Uterus (tissue), 4 donors: ENCODE results near the gene CASQ1. TPM values are rescaled to one million over a fixed set of nuclear protein-coding genes. Genes with fewer than 3 reads are reported as not detected.

ENCODE experiments used
- DNase-seq, 2 donors: peaks; one replicate each; pipeline ENCODE4 v3.0.0-alpha.2; 2019 to 2020
- H3K27ac ChIP-seq, 2 donors: fragments of 200-600 bp; sonication (generic); 1 replicate in 1 of 2; 2 replicates in 1 of 2; pipeline ENCODE4 v1.5.1; 2016 to 2018
- H3K27me3 ChIP-seq, 2 donors: fragments of 200-600 bp; sonication (generic); one replicate each; pipeline ENCODE4 v1.5.1; 2018 to 2019; ENCODE audit warnings: control low read depth in 1 of 2
- H3K36me3 ChIP-seq, 2 donors: fragments of 200-600 bp; sonication (generic); one replicate each; pipeline ENCODE4 v1.5.1; 2019; ENCODE audit warnings: control low read depth in 1 of 2
- H3K4me1 ChIP-seq, 2 donors: fragments of 200-600 bp; sonication (generic); one replicate each; pipeline ENCODE4 v1.5.1; 2018 to 2019; ENCODE audit warnings: control low read depth in 1 of 2
- H3K4me3 ChIP-seq, 2 donors: fragments of 200-600 bp; sonication (generic); 1 replicate in 1 of 2; 2 replicates in 1 of 2; pipeline ENCODE4 v1.5.1; 2018 to 2019; ENCODE audit warnings: mild to moderate bottlenecking in 1 of 2
- H3K9me3 ChIP-seq, 2 donors: fragments of 200-600 bp; sonication (generic); one replicate each; pipeline ENCODE4 v1.5.1; 2019; ENCODE audit warnings: control low read depth in 1 of 2
- POLR2A ChIP-seq, 2 donors: fragments of 450-650 bp; IDR thresholded peaks; one replicate each; pipeline ENCODE4 v1.6.1; 2016; ENCODE audit warnings: antibody characterized with exemption in 2 of 2, mild to moderate bottlenecking in 1 of 2, moderate library complexity in 1 of 2
- intact Hi-C: fragments of 100-400 bp; cut with DNase I; formaldehyde crosslinking; loops from one replicate; pipeline ENCODE4 v1.15.1; 2023; ENCODE audit warnings: low total_unique reads
- total RNA-seq, 4 donors: library from RNA; depleted of rRNA in 3 of 4; stranded (reverse); fragments of >200 nt in 3 of 4; gene quantifications; one replicate each; pipeline versions ENCODE4 v1.1.0 to v1.2.4, GENCODE V29; 2014 to 2023
- TF ChIP-seq, protein P1 (sequence below), 4 experiments: fragments of 200-600 bp in 2 of 4; fragments of 450-650 bp in 2 of 4; sonication (generic) in 2 of 4; IDR thresholded peaks; one replicate each; pipeline ENCODE4 v1.5.1; 2016 to 2019; ENCODE audit warnings: antibody characterized with exemption in 4 of 4, mild to moderate bottlenecking in 2 of 4, moderate library complexity in 1 of 4
- donor health status: DM: yes; HTN: yes; CAD: no.

The CASQ1 gene
- total RNA-seq, 4 donors from 2014 or later, result 0.26 to 0.48 (median 0.34) TPM; not detected in 1

DNA sequence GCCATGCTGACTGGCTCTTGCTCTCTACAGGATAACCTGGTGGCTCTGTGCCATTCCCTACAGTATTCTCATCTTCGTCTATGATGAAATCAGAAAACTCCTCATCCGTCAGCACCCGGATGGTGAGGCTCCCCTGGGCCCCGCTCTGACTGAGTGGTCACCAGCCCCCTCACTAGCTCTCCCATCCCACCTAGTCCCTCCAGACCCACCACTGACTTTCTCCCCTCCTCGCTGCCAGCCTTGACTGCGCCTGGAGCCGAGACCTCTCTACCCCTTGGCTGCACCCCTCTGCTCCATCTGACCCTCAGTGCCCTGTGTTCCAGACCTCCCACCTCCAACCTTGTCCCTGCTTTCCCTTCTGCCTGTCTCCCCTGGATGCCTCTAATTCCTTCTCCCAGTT is 4.1 kb upstream of the CASQ1 start:
- no peaks in the 10 kb centered on the region for H3K36me3 ChIP-seq
- intact Hi-C loops, result no loop called here
- H3K4me3 ChIP-seq, result no peak overlapping the region
- TF ChIP-seq, protein P1, sequence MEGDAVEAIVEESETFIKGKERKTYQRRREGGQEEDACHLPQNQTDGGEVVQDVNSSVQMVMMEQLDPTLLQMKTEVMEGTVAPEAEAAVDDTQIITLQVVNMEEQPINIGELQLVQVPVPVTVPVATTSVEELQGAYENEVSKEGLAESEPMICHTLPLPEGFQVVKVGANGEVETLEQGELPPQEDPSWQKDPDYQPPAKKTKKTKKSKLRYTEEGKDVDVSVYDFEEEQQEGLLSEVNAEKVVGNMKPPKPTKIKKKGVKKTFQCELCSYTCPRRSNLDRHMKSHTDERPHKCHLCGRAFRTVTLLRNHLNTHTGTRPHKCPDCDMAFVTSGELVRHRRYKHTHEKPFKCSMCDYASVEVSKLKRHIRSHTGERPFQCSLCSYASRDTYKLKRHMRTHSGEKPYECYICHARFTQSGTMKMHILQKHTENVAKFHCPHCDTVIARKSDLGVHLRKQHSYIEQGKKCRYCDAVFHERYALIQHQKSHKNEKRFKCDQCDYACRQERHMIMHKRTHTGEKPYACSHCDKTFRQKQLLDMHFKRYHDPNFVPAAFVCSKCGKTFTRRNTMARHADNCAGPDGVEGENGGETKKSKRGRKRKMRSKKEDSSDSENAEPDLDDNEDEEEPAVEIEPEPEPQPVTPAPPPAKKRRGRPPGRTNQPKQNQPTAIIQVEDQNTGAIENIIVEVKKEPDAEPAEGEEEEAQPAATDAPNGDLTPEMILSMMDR (IDR thresholded peaks at IDR 0.05), result no peak
- no peak for TF ChIP-seq POLR2A (IDR thresholded peaks at IDR 0.05)
- H3K27ac ChIP-seq, result no peak overlapping the region
- no peaks in the 10 kb centered on the region for H3K4me1 ChIP-seq
- no peaks in the 10 kb centered on the region for H3K27me3 ChIP-seq
- DNase-seq, result no peak
- no peaks in the 10 kb centered on the region for H3K9me3 ChIP-seq

DNA sequence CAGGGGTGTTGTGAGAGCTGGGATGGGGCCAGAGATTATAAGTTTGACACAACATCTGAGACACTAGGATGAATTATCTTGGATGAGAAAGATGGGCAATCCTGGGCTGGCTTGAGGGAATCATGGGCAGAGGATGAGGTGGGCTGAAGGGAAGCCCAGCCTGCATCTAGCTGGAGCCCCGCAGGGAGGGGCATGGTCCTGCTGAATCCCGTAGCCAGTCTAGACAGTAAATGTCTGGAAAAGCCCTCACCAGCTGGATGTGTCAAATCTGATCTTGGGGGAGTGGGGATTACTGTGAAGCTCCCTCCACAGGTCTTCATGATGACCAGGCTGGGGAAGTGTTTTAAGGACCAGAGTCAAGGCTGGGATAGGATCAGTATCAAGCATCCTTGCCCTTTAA is 3.6 kb upstream of the CASQ1 start:
- DNase-seq, result no peak
- no peak for TF ChIP-seq POLR2A (IDR thresholded peaks at IDR 0.05)
- TF ChIP-seq, protein P1 (IDR thresholded peaks at IDR 0.05), result no peak
- Histone ChIP-seq H3K27ac (no peak overlapping the region), H3K9me3 (no peaks in the 10 kb centered on the region), H3K4me1 (no peaks in the 10 kb centered on the region), H3K27me3 (no peaks in the 10 kb centered on the region), H3K4me3 (no peak overlapping the region), H3K36me3 (no peaks in the 10 kb centered on the region)
- intact Hi-C loops, result no loop called here

GRCh38 chr1:160187407-160187806 is 3.0 kb upstream of the CASQ1 start:
- no peak overlapping the region for H3K4me3 ChIP-seq
- TF ChIP-seq POLR2A (IDR thresholded peaks at IDR 0.05), result no peak
- TF ChIP-seq, protein P1 (IDR thresholded peaks at IDR 0.05), result no peak
- DNase-seq, result no peak
- no peaks in the 10 kb centered on the region for H3K27me3 ChIP-seq
- no peaks in the 10 kb centered on the region for H3K4me1 ChIP-seq
- intact Hi-C loops, result no loop called here
- no peaks in the 10 kb centered on the region for H3K9me3 ChIP-seq
- H3K36me3 ChIP-seq, result no peaks in the 10 kb centered on the region
- no peak overlapping the region for H3K27ac ChIP-seq

DNA sequence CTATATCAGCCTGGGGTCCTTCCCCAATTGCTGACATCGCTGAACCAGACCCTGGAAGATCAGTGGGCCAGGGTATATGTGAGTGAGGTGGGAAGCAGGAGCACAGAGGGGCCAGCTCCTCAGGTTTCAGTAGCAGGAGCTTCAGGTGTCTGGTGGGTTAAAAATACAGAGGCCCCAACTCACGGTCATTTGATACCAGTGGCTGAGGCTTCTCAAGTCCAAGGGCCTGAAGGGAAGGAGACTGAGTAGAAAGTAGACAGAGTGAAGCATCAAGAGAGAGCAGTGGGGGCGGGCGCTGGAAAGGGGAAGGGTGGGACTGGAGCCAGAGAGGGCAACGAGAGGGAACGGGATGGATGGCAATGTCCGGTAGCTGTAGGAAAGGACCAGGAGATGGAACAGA is 2.0 kb upstream of the CASQ1 start:
- H3K27ac ChIP-seq, result no peak overlapping the region
- no peaks in the 10 kb centered on the region for H3K27me3 ChIP-seq
- H3K36me3 ChIP-seq, result no peaks in the 10 kb centered on the region
- DNase-seq, result no peak
- intact Hi-C loops, result no loop called here
- TF ChIP-seq, protein P1 (IDR thresholded peaks at IDR 0.05), result no peak
- no peak for TF ChIP-seq POLR2A (IDR thresholded peaks at IDR 0.05)
- H3K9me3 ChIP-seq, result no peaks in the 10 kb centered on the region
- H3K4me3 ChIP-seq, result no peak overlapping the region
- peaks cover 0 to 2% of the 10 kb centered on the region in 2 donors for H3K4me1 ChIP-seq

- intact Hi-C loops, result loop anchor here (5.0 to 10.0 kb wide), 3 partner anchors 63 to 101 kb away; partner anchors contain the start of gene IGSF8
- no peak for TF ChIP-seq POLR2A (IDR thresholded peaks at IDR 0.05)
- no peak overlapping the region for H3K4me3 ChIP-seq
- no peaks in the 10 kb centered on the region for H3K36me3 ChIP-seq
- no peak overlapping the region for H3K27ac ChIP-seq
- DNase-seq, result no peak
- H3K4me1 ChIP-seq, result peaks cover 0 to 5% of the 10 kb centered on the region in 2 donors
- H3K9me3 ChIP-seq, result no peaks in the 10 kb centered on the region
- H3K27me3 ChIP-seq, result no peaks in the 10 kb centered on the region
Measured at GRCh38 chr1:160191756-160192155, 1.4 kb downstream of the CASQ1 start.

GRCh38 chr1:160192234-160192633 is 1.9 kb downstream of the CASQ1 start:
- Histone ChIP-seq H3K9me3 (no peaks in the 10 kb centered on the region), H3K27ac (no peak overlapping the region), H3K4me1 (peaks cover 0 to 5% of the 10 kb centered on the region in 2 donors), H3K27me3 (no peaks in the 10 kb centered on the region), H3K4me3 (no peak overlapping the region), H3K36me3 (no peaks in the 10 kb centered on the region)
- no peak for DNase-seq
- intact Hi-C loops, result loop anchor here (5.0 to 10.0 kb wide), 3 partner anchors 63 to 100 kb away; partner anchors contain the start of gene IGSF8
- no peak for TF ChIP-seq POLR2A (IDR thresholded peaks at IDR 0.05)
- TF ChIP-seq, protein P1 (IDR thresholded peaks at IDR 0.05), result no peak
